HepG2 (cell line): ENCODE measurements around the gene CTIF. TPM values are rescaled to one million over a fixed set of nuclear protein-coding genes. Genes with fewer than 3 reads are reported as not detected.

Experiments
- GABPB1 ChIP-seq: IDR thresholded peaks from 2 replicates; pipeline ENCODE4 v1.6.1; 2016; ENCODE audit warnings: mild to moderate bottlenecking, missing genetic modification reagents, moderate library complexity, missing compliant biosample characterization
- HOXA3 ChIP-seq: sonication (generic); formaldehyde crosslinking; IDR thresholded peaks from 2 replicates; pipeline ENCODE4 v1.5.0; 2020; ENCODE audit warnings: missing genetic modification reagents
- JDP2 ChIP-seq: sonication (generic); formaldehyde crosslinking; IDR thresholded peaks from 2 replicates; pipeline ENCODE4 v1.8.1; 2022; ENCODE audit warnings: missing genetic modification reagents, borderline replicate concordance
- MEIS2 ChIP-seq: sonication (generic); formaldehyde crosslinking; IDR thresholded peaks from 2 replicates; pipeline ENCODE4 v1.9.0; 2021; ENCODE audit warnings: mild to moderate bottlenecking, missing genetic modification reagents
- POLR2AphosphoS5 ChIP-seq: IDR thresholded peaks from 2 replicates; pipeline ENCODE4 v1.6.1; 2012; ENCODE audit warnings: low read depth, low read length
- TP53 ChIP-seq: sonication (generic); formaldehyde crosslinking; conservative IDR thresholded peaks from 2 replicates; pipeline ENCODE4 v1.4.0; 2020; ENCODE audit warnings: missing genetic modification reagents
- ZMYM3 ChIP-seq: sonication (generic); formaldehyde crosslinking; IDR thresholded peaks from 2 replicates; pipeline ENCODE4 v1.5.1; 2020; ENCODE audit warnings: mild to moderate bottlenecking, missing genetic modification reagents
- ZNF138 ChIP-seq: sonication (generic); formaldehyde crosslinking; IDR thresholded peaks from 2 replicates; pipeline ENCODE4 v1.5.0; 2020; ENCODE audit warnings: mild to moderate bottlenecking, low read depth, missing genetic modification reagents
- ZNF296 ChIP-seq: sonication (generic); formaldehyde crosslinking; conservative IDR thresholded peaks from 2 replicates; pipeline ENCODE4 v1.5.0; 2020; ENCODE audit warnings: mild to moderate bottlenecking, missing genetic modification reagents
- ZNF343 ChIP-seq: sonication (generic); formaldehyde crosslinking; IDR thresholded peaks from 2 replicates; pipeline ENCODE4 v1.4.0; 2020; ENCODE audit warnings: mild to moderate bottlenecking, missing genetic modification reagents
- ZNF350 ChIP-seq: sonication (generic); formaldehyde crosslinking; IDR thresholded peaks from 2 replicates; pipeline ENCODE4 v1.4.0; 2020; ENCODE audit warnings: mild to moderate bottlenecking, low read depth, missing genetic modification reagents, borderline replicate concordance
- ZNF674 ChIP-seq: sonication (generic); formaldehyde crosslinking; IDR thresholded peaks from 2 replicates; pipeline ENCODE4 v1.5.0; 2020; ENCODE audit warnings: low read depth, mild to moderate bottlenecking, missing genetic modification reagents
- ZNF782 ChIP-seq: sonication (generic); formaldehyde crosslinking; IDR thresholded peaks from 2 replicates; pipeline ENCODE4 v1.4.0; 2020; ENCODE audit warnings: missing genetic modification reagents, mild to moderate bottlenecking, borderline replicate concordance
- polyA plus RNA-seq, 8 experiments: library from polyadenylated mRNA; depleted of rRNA in 3 of 8; stranded (reverse) in 7 of 8; unstranded in 1 of 8; fragments of >200 nt; fragmentation: Illumina TruSeq in 4 of 8; extraction: Trizol in 4 of 8; gene quantifications; 2 replicates each; pipeline versions ENCODE4 v1.2.1 to v1.2.3, GENCODE V29; 2011 to 2016; ENCODE audit warnings: low read depth in 4 of 8, missing spikeins in 1 of 8, mixed read lengths in 1 of 8; ENCODE audit not compliant: insufficient read depth in 1 of 8
- total RNA-seq, 5 experiments: library from RNA; depleted of rRNA; stranded (reverse); fragments of >200 nt; fragmentation: Illumina TruSeq; extraction: Trizol; gene quantifications; 2 replicates each; pipeline ENCODE4 v1.2.3, GENCODE V29; 2016; ENCODE audit warnings: low read depth in 1 of 5
- TF ChIP-seq, protein P1 (sequence below): sonication (generic); formaldehyde crosslinking; IDR thresholded peaks from 2 replicates; pipeline ENCODE4 v1.4.0; 2020; ENCODE audit warnings: missing genetic modification reagents
- TF ChIP-seq, protein P2 (sequence below): sonication (generic); formaldehyde crosslinking; conservative IDR thresholded peaks from 2 replicates; pipeline ENCODE4 v1.8.0; 2022; ENCODE audit warnings: mild to moderate bottlenecking, moderate library complexity, missing genetic modification reagents
- TF ChIP-seq, protein P3 (sequence below): sonication (generic); formaldehyde crosslinking; IDR thresholded peaks from 2 replicates; pipeline ENCODE4 v1.8.0; 2023; ENCODE audit warnings: mild to moderate bottlenecking, missing genetic modification reagents
- TF ChIP-seq, protein P4 (sequence below), 2 experiments: fragments of 450-650 bp in 1 of 2; sonication (generic) in 1 of 2; formaldehyde crosslinking; IDR thresholded peaks; 2 replicates each; pipeline versions ENCODE4 v1.5.0 to v1.8.0; 2020 to 2022; ENCODE audit warnings: mild to moderate bottlenecking in 1 of 2, missing genetic modification reagents in 1 of 2
- TF ChIP-seq, protein P5 (sequence below): sonication (generic); formaldehyde crosslinking; IDR thresholded peaks from 2 replicates; pipeline ENCODE4 v1.8.1; 2023; ENCODE audit warnings: mild to moderate bottlenecking, missing genetic modification reagents

Gene CTIF
- total and polyA plus RNA-seq, 2 of the 13 experiments (the other 11 are each of a cell fraction or from before 2014, with no cell fraction given): 18.2 to 28.0 TPM

DNA sequence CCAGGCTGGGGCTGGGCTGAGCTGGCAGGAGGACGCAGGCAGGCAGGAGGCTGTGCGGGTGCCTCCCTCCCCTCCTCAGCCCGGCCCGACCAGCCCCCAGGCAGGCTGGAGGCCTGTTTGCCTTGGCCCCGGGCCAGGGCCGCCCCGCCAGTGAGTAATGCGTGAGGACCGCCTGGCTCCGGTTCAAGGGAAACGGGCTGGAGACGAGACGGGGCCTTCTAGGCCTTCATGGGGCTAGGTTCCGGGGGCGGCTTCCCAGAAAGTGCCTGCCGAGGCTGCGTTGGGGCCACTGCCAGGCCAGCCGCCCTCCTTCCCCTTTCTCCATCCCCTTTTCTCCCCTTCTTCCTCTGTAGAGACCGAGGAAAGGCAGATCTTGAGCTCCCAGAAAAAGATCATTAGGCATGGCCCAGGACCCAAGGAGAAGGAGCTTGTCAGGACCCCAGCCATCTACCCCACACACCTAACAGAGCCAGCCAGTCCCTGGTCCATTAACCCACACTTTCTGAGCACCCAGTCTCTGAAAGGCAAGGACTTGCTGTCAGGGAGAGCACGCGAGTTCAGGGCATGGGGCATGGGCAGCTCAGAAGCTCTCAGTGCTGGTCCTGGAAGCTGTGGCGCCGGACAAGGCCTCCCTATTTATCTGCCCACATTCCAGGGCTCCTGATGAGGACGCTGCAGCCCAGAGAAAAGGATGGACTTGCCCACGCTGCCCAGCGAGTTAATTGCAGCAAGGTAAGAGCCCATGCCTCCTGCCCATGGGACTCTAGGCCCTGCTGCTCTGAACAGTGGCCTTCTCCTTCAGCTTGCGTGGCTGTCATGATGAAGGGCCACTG is 363.4 kb downstream of the CTIF start (continued):
- TF ChIP-seq, protein P1, sequence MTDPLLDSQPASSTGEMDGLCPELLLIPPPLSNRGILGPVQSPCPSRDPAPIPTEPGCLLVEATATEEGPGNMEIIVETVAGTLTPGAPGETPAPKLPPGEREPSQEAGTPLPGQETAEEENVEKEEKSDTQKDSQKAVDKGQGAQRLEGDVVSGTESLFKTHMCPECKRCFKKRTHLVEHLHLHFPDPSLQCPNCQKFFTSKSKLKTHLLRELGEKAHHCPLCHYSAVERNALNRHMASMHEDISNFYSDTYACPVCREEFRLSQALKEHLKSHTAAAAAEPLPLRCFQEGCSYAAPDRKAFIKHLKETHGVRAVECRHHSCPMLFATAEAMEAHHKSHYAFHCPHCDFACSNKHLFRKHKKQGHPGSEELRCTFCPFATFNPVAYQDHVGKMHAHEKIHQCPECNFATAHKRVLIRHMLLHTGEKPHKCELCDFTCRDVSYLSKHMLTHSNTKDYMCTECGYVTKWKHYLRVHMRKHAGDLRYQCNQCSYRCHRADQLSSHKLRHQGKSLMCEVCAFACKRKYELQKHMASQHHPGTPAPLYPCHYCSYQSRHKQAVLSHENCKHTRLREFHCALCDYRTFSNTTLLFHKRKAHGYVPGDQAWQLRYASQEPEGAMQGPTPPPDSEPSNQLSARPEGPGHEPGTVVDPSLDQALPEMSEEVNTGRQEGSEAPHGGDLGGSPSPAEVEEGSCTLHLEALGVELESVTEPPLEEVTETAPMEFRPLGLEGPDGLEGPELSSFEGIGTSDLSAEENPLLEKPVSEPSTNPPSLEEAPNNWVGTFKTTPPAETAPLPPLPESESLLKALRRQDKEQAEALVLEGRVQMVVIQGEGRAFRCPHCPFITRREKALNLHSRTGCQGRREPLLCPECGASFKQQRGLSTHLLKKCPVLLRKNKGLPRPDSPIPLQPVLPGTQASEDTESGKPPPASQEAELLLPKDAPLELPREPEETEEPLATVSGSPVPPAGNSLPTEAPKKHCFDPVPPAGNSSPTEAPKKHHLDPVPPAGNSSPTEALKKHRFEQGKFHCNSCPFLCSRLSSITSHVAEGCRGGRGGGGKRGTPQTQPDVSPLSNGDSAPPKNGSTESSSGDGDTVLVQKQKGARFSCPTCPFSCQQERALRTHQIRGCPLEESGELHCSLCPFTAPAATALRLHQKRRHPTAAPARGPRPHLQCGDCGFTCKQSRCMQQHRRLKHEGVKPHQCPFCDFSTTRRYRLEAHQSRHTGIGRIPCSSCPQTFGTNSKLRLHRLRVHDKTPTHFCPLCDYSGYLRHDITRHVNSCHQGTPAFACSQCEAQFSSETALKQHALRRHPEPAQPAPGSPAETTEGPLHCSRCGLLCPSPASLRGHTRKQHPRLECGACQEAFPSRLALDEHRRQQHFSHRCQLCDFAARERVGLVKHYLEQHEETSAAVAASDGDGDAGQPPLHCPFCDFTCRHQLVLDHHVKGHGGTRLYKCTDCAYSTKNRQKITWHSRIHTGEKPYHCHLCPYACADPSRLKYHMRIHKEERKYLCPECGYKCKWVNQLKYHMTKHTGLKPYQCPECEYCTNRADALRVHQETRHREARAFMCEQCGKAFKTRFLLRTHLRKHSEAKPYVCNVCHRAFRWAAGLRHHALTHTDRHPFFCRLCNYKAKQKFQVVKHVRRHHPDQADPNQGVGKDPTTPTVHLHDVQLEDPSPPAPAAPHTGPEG: no peak
- TF ChIP-seq ZNF296 (CRISPR knock-in tag): no peak
- TF ChIP-seq, protein P2, sequence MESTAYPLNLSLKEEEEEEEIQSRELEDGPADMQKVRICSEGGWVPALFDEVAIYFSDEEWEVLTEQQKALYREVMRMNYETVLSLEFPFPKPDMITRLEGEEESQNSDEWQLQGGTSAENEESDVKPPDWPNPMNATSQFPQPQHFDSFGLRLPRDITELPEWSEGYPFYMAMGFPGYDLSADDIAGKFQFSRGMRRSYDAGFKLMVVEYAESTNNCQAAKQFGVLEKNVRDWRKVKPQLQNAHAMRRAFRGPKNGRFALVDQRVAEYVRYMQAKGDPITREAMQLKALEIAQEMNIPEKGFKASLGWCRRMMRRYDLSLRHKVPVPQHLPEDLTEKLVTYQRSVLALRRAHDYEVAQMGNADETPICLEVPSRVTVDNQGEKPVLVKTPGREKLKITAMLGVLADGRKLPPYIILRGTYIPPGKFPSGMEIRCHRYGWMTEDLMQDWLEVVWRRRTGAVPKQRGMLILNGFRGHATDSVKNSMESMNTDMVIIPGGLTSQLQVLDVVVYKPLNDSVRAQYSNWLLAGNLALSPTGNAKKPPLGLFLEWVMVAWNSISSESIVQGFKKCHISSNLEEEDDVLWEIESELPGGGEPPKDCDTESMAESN: peak; percentile 78; the same call in 1 of the 2 replicates
- TF ChIP-seq ZMYM3: peak; percentile 88
- TF ChIP-seq, protein P3, sequence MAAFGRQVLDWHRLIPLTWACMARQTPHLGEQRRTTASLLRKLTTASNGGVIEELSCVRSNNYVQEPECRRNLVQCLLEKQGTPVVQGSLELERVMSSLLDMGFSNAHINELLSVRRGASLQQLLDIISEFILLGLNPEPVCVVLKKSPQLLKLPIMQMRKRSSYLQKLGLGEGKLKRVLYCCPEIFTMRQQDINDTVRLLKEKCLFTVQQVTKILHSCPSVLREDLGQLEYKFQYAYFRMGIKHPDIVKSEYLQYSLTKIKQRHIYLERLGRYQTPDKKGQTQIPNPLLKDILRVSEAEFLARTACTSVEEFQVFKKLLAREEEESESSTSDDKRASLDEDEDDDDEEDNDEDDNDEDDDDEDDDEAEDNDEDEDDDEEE (CRISPR knock-in tag): no peak
- peak; percentile 82 for TF ChIP-seq GABPB1 (CRISPR knock-in tag)
- no peak for TF ChIP-seq TP53 (CRISPR knock-in tag)
- no peak for TF ChIP-seq POLR2AphosphoS5
- TF ChIP-seq ZNF138 (CRISPR knock-in tag): no peak
- no peak for TF ChIP-seq ZNF674
- no peak for TF ChIP-seq ZNF782 (CRISPR knock-in tag)
- peak; percentile 87 for TF ChIP-seq MEIS2 (CRISPR knock-in tag)
- TF ChIP-seq, protein P4, sequence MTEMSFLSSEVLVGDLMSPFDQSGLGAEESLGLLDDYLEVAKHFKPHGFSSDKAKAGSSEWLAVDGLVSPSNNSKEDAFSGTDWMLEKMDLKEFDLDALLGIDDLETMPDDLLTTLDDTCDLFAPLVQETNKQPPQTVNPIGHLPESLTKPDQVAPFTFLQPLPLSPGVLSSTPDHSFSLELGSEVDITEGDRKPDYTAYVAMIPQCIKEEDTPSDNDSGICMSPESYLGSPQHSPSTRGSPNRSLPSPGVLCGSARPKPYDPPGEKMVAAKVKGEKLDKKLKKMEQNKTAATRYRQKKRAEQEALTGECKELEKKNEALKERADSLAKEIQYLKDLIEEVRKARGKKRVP (CRISPR knock-in tag; IDR thresholded peaks at IDR 0.05): no peak
- TF ChIP-seq, protein P5, sequence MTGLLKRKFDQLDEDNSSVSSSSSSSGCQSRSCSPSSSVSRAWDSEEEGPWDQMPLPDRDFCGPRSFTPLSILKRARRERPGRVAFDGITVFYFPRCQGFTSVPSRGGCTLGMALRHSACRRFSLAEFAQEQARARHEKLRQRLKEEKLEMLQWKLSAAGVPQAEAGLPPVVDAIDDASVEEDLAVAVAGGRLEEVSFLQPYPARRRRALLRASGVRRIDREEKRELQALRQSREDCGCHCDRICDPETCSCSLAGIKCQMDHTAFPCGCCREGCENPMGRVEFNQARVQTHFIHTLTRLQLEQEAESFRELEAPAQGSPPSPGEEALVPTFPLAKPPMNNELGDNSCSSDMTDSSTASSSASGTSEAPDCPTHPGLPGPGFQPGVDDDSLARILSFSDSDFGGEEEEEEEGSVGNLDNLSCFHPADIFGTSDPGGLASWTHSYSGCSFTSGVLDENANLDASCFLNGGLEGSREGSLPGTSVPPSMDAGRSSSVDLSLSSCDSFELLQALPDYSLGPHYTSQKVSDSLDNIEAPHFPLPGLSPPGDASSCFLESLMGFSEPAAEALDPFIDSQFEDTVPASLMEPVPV: no peak
- peak; percentile 77 for TF ChIP-seq HOXA3 (CRISPR knock-in tag)
- TF ChIP-seq JDP2 (CRISPR knock-in tag): no peak
- peak; percentile 92 for TF ChIP-seq ZNF350 (CRISPR knock-in tag)
- TF ChIP-seq ZNF343 (CRISPR knock-in tag): no peak
